ENCODE results near the gene LYL1.

LYL1 gene

DNA sequence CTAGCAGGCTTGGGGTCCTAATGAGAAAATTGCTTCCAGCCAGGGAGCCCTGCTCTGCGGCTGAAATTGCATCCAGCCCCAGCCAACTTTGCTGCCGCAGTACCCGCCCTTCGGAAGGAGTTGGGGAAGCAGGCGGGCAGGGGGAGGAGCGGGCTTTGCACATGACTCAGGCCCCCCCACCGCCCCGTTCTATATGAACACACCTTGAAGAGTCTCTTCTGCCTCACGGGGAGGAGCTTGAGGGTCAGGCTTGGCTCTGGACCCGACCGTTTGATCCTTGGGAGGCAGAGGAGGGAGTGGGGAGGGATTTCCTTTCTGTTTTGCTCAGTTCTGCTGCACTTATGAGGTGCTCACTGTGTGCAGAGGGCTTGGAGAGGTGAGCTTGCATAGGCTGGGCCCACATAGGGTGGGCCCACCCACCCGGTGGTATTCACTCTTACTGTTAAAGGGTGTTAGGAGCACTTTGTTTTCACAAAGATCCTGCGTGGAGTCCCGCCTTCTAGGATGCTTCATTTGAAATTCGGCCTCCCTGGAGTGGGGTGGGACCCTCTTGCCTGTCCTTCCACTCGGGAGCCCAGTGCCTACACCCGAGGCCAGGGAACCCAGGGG lies 46.5 kb downstream of the LYL1 start:
- DNase-seq (ENCODE audit: low read depth in 3 of 3), result no peak

GRCh38 chr19:13055213-13056051 lies 47.2 kb downstream of the LYL1 start:
- DNase-seq (ENCODE audit: low read depth in 3 of 3), result no peak

GRCh38 chr19:13054626-13055212 lies 47.9 kb downstream of the LYL1 start:
- no peak for DNase-seq (ENCODE audit: low read depth in 3 of 3)

GRCh38 chr19:13053761-13054625 lies 48.7 kb downstream of the LYL1 start:
- no peak for DNase-seq (ENCODE audit: low read depth in 3 of 3)

DNA sequence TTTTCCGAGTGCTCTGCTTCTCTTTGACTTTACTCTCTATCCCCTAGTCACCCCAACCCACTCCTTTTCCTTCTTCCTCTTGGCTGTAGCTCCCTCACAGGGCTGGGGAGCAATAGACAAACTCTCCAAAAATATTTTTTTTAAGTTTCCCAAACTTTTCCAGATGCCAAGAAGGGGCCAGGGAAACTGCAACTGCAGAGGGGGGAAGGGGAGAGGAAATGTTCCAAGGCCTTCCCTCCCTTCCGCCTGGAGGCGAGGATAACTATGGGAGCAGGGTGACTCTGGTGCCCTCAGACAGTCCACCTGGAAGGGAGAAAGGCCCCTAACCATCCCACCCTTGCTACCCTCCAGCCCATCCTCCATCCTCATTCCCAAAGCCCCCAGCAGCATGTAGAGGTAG lies 49.4 kb downstream of the LYL1 start:
- DNase-seq (ENCODE audit: low read depth in 3 of 3), result no peak

GRCh38 chr19:13052447-13053175 lies 50.0 kb downstream of the LYL1 start:
- no peak for DNase-seq (ENCODE audit: low read depth in 3 of 3)

- DNase-seq (ENCODE audit: low read depth in 3 of 3), result peak in 1 of 3 experiments; percentile 9
Measured at GRCh38 chr19:13051557-13052165, 51.0 kb downstream of the LYL1 start.

DNA sequence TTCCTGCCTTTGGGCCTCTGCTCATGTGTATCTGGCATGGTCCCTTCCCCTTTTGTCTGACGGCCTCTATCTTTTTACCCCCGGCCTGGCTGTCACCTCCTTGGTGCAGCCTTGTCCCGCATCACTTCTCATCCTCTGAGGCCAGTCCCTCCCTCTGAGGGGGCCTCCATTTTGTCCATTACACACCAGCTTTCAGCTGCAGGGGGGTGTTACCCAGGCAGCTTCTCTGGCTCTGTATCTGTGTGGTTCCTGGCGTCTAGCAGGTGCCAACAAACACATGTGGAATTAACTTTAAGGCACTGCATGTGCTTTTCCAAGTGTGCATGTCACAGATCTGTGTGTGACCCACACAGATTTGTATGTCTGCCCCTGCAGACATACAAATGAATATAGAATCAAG lies 52.4 kb downstream of the LYL1 start:
- no peak for DNase-seq (ENCODE audit: low read depth in 3 of 3)
